Breast epithelium (tissue), 3 donors: ENCODE data around the gene NOX5.

ENCODE experiments used
- CTCF ChIP-seq, 3 donors: fragments of 450-650 bp; IDR thresholded peaks; one replicate each; pipeline ENCODE4 v1.5.1; 2016 to 2017; ENCODE audit warnings: antibody characterized with exemption in 3 of 3, mild to moderate bottlenecking in 3 of 3, moderate library complexity in 3 of 3
- POLR2A ChIP-seq: fragments of 450-650 bp; IDR thresholded peaks from one replicate; pipeline ENCODE4 v1.6.1; 2016; ENCODE audit warnings: antibody characterized with exemption, mild to moderate bottlenecking, moderate library complexity

GRCh38 chr15:69021895-69022294 lies 7.4 kb downstream of the NOX5 start:
- TF ChIP-seq CTCF (IDR thresholded peaks at IDR 0.05): no peak
- TF ChIP-seq POLR2A: no peak
